Epidermal melanocyte (primary cell): ENCODE results near the gene MACROD2.
"Not testable (repeated sequence)": the region's sequence is repeated elsewhere in the genome, so short reads cannot be mapped to it uniquely, and the experiment has no call there.

Source experiments
- DNase-seq: peaks from one replicate; pipeline ENCODE4 v3.0.0; 2011; ENCODE audit warnings: low spot score; ENCODE audit not compliant: insufficient read length

The MACROD2 gene

DNA sequence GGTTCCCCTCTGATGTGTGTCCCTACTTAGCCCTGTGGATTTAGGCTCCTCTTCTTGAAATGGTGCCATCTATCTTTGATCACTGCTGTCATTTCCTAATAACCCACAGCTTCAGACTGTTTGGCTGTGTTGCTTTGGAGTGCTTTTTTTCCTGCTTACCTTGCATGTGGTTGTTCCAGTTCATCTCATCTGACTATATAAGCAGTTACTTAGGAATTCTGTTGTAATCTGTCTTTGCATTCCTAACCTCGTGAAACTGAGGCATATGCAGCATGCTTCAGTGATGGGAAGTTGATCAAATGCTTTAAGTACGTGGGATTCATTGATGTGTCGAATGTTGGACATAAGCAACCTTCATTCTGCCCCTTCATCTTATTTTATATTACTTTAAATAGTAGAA lies 457.9 kb downstream of the MACROD2 start:
- DNase-seq, result no peak

DNA sequence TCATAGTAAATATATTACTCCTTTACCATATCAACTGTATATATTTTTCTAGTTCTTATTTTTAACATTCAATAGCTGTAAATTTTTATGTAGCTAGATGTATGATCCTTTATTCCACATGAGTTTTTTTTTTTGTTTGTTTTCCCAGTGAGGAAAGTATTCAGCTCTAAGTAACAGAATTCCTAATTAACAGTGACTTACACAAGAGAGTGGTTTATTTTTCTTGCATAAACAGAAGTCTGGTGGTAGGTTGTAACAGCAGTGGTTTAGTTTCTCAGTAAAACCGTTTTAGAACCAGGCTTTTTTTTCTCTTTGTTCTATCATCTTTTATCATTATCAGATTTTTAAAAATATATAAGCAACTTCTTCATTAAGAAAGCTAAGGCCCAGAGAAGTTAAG lies 459.0 kb downstream of the MACROD2 start:
- DNase-seq, result no peak

DNA sequence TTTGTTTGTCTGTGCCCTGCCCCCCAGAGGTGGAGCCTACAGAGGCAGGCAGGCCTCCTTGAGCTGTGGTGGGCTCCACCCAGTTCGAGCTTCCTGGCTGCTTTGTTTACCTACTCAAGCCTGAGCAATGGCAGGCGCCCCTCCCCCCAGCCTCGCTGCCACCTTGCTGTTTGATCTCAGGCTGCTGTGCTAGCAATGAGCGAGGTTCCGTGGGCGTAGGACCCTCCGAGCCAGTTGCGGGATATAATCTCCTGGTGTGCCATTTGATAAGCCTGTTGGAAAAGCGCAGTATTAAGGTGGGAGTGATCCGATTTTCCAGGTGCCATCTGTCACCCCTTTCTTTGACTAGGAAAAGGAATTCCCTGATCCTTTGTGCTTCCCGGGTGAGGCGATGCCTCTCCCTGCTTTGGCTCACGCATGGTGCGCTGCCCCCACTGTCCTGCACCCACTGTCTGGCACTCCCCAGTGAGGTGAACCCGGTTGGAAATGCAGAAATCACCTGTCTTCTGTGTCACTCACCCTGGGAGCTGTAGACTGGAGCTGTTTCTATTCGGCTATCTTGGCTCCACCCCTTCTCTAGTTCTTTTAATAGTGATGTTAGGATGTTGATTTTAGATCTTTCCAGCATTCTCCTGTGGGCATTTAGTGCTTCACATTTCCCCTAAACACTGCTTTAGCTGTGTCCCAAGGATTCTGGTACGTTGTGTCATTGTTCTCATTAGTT lies 471.9 kb downstream of the MACROD2 start:
- not testable (repeated sequence) for DNase-seq

DNA sequence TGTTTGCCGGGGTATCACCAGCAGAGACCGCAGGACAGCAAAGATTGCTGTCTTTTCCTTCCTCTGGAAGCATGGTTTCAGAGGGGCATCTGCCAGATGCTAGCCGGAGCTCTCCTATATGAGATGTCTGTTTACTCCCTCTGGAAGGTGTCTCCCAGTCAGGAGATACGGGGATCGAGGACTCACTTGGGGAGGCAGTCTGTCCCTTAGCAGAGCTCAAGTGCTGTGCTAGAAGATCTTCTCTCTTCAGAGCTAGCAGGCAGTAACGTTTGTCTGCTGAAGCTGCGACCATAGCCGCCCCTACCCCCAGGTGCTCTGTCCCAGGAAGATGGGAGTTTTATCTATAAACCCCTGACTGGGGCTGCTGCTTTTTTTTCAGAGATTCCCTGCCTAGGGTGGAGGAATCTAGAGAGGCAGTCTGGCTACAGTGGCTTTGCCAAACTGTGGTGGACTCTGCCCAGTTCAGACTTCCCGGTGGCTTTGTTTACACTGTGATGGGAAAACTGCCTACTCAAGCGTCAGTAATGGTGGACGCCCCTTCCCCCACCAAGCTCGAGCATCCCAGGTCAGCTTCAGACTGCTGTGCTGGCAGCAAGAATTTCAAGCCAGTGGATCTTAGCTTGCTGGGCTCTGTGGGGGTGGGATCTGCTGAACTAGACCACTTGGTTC lies 475.0 kb downstream of the MACROD2 start:
- DNase-seq, result no peak

DNA sequence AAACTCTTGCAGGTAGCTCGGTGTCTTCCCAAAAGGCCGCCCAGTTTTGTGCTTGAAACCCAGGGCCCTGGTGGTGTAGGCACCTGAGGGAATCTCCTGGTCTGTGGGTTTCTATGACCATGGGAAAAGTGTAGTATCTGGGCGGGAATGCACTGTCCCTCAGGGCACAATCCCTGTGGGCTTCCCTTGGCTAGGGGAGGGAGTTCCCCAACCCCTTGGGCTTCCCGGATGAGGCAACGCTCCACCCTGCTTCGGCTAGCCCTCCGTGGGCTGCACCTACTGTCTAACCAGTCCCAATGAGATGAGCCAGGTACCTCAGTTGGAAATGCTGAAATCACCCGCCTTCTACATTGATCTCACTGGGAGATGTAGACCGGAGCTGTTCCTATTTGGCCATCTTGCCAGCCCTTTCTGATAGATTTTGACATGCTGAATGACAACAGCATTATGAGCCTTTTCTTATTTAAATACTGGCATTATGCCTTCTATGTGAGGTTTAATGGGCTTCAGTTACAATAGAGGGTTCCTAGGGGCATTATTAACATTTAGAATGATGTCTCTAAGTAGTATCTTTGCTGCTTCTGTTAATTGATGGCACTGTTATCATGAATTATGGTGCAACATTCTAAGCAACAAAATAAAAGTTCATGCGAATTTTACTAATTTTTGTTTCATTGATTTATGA lies 475.8 kb downstream of the MACROD2 start:
- no peak for DNase-seq

DNA sequence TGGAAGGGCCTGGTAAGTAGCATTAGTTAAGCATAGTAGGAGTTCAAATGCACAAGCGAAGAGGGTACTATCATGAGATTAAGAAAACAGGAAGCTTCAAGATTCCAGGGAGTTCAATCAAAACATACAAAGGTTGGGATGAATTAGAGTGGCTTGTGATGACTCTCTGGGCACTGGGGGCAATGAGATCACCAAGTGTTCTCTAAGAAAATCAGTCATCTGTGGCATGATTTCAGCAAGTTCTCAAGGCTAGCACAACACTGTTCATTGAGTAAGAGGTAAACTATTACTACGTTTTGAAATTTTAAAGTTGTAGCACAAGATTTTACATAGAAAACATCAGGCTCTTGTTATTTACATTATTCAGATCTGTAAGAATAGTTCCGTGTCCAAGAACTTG lies 481.8 kb downstream of the MACROD2 start:
- no peak for DNase-seq

DNA sequence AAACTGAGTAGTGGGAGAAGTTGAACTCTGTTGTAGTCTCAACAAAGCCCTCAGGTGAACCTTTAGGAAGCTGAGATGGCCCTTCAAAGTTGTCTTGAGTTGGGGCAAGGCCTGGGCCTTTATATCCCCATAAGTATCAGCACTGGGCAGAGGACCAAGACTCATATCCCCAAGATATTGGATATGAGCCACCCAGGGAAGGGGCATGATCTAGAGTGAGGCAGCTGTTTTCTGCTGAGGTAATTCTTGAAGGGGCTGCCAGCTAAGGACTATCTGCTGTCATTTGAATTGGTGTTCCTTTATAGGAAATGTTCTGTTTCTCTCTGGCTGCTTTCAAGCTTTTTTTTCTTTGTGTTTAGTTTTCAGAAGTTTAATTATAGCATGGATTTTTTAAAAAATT lies 482.8 kb downstream of the MACROD2 start:
- no peak for DNase-seq

DNA sequence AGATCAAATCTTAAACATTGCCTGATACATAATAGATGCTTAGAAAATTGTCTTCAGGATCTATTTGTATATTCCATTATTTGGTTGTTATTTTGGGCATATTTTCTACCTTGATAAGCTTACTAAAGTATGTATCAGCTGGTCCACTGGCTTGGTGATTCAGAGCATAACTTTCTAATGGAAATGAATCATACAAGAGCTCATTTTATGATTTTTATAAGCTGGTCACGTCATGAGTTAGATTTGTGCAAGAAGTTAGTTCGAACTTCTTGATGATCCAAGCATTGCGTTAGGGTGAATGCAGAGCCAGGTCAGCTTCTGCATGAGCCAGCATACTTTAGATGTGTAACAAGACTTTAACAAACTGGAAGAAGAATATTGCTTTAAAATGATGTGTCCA lies 486.5 kb downstream of the MACROD2 start:
- DNase-seq, result no peak

DNA sequence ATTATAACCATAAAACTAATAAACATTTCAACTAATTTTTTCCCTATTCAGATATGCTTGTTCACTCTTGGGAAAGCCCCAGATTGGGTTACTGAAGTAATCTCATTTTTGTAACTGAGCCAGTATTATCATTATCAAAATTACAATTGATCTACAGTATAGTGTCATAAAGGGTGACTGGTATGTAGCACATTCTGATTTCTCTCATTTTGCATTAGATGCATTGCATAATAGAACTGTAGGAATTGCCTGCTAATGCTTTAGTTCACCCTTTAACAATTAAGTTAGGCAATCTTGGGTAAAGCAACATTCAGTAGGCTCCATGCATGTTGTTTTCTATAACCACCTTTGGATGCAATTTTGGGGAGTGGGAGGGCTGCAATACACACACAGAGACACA lies 492.9 kb downstream of the MACROD2 start:
- DNase-seq, result no peak

DNA sequence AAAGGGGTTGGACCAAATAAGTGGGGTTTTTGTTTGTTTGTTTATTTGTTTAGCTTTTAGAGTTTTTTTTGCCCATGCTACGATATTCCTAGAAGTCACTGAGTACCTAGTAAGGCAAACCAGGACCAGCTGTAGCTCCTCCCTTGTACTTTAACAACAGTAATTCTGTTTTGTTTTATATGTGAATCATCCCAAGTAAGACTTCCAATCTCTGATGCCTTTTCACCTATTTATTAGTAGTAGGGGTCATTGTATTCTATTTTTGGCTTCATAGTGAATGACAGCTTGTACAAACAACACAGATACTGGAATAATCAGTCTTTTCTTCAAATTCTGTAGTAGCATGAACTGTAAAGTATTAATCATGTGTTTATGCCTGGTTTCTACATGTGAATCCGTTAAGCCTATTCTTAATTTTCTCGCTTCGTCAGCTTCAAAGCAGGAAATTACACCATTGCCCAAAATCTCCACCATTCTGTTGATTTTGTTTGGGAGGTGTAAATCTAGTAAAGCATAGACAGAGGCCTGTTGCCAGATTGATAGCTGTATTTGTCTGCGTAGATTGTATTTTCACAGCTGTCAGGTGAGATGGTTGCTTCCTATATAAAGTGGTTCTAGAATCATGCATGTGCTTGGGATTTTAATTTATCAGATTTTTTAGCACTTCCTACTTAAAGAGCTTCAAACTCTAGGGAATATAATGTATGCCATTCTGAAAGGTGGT lies 493.6 kb downstream of the MACROD2 start:
- DNase-seq, result no peak

DNA sequence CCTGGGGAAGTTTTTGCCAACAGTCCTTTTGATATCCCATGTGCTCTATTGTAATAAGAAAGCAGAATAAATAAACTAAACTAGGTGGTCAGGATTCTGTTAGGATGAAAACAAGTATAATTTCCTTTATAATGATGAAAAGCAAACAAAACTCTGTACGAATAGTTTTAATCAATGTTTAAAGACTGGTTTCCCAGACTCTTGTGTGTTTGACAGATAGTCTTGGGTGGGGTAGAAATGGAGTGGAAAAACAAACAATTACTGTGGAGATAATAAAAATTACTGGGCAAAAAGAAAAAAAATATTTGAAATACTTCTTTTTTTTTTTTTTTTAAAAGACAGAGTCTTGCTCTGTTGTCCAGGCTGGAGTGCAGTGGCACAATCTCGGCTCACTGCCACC lies 494.2 kb downstream of the MACROD2 start:
- no peak for DNase-seq

DNA sequence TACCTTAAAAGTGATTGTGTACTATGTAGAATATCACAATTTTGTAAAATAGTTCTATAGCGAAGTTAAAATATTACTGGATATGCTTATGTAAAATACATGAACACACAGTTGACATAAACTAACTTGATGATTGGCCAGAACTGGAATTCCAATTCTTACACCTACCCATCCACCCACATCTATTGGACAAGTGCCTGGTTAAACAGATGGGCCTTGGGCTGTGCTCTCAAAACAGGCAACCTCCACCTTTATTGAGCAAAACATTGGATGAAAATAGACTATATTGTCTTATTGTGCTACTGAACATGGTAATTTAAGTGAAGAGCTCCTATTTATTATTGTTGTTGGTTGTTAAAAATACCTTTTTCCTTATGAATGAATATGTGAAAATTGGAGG lies 496.1 kb downstream of the MACROD2 start:
- DNase-seq, result no peak

DNA sequence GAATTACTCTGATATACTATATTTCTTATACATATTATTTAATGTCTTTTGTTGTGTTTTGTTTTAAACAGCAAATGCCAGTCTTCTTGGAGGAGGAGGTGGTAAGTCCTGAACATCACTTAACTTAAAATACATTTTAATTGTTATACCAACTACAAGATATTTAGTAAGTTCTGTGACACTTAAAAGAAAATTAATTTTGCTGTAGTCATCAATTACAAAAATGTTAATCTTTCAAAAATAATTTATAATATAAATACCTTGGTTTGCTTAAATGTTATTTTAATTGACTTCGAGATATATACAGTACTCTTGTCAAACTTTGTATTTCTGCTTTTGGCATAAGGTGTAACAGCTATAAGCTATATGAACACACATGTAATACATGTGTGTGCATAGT lies 498.1 kb downstream of the MACROD2 start:
- no peak for DNase-seq

DNA sequence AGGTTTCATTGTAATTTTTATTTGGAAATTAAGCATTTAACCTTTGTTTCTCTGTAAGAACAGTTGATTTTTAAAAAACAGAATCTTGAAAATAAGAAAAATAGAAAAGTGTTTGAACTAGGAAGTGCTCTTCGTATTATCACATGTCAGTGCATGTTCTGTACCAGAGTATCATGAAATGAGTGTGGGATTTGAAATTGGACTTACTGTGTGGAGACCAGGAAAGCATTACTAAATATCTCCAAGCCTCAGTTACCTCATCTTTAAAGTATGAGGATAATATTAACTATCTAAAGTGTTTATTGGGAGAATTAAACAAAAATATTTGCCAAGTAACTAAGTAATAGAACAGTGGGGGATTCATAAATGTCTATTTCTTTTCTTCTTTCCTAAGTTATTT lies 499.0 kb downstream of the MACROD2 start:
- no peak for DNase-seq

DNA sequence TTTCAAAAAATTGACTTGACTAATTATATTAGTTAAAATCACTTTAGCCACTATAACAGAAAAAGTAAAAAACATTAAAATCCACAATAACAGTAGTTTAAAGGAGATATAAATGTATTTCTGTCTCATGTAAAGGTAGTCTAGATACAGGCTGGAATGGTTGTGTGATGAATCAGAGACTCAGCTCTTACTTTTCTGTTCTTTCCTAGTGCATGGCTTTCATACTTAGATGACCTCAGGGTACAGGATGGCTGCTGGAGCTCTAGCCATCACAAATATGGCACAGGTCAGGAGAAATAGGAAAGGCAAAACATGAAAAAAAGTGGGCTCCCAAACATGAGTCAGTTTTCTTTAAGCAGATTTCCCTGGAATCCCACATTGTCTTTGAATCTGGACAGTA lies 499.8 kb downstream of the MACROD2 start:
- DNase-seq, result no peak

DNA sequence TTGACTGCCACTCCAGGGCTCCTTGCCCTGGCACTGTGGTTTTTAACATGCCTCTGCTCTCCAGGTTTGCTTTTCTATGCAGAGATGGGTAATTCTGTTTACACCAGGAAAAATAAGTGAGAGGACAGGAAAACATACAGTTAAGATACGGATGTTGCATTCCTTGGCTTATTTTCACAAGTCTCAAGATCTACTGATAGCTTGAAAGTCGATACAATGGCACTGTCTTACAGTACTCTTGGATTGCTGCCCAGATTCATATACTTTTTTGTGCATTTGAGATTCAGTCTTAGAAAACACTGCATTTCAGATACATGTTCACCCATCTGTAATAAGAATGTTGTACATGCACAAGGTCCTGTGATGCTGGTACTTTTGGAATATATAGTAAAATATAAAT lies 501.7 kb downstream of the MACROD2 start:
- no peak for DNase-seq

DNA sequence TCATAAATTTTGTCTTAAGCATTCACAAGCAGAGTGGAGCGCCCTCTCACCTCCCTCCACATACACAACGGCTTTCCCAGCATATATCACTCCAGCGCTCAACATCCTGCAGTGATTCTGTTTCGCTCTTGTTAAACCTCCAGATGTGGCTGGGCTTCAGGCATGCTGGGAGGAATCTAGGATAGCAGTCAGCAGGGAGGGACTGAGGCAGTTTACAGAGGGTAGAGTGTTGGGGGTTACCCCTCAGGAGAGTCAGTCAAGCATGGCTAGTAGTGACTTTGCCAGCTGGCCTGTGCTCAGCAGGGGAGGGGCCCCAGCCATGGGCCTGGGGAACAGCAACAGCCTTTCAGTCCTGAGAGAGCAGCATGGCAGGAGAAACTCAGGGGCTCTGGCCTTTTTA lies 503.5 kb downstream of the MACROD2 start:
- no peak for DNase-seq

DNA sequence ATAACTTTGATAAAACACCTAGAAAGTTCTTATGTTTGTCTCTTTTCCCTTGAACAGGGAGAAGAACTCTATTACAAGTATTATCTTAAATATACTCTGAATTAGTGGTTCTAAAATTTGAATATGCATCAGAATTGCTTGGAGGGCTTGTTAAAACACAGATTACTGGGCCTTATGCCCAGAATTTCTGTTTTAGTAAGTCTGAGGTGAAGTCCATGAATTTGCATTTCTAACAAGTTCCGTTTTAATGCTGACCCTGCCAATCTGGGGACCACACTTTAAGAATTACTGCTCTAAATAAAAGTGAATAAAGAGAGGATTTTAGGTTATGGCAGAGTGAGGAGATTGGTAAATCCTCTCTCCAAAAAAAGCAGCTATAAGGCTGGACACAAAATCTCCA lies 510.2 kb downstream of the MACROD2 start:
- no peak for DNase-seq

DNA sequence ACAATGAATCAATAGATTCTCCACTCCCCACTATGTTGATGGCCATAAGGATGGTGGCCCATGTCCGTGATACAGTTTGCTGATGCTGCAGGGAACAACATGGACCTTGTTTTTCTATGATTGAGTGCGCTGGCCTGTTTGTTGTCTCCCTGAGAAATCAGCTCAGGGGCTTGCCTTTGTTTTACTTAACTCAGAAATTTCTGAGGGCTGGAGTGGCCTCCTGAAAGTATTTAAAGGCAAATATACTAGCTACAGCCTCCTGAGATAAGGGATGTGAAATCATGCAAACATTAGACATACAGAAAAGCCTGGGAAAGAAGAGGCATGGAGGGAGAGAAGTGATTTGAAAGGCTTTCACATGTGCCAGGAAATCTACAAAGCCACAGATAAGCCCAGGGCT lies 512.4 kb downstream of the MACROD2 start:
- no peak for DNase-seq

DNA sequence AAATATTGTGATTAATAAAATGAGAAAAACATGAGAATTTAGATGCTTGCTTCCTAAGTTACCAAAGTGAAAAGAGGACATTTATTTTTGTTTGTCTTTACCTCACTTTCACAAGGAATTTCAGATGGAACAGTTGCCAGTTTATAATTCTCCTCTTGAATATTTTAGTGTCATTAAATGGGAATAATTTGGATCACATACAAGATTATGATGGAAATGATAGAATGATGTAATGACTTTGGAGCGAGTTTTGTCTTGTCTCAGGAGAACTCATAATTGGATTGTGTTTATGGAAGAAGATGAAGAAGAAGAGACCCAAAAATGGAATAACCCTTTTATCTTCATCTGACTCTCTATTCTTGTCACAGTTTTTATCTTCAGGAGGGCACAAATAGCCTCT lies 515.0 kb downstream of the MACROD2 start:
- DNase-seq, result no peak

DNA sequence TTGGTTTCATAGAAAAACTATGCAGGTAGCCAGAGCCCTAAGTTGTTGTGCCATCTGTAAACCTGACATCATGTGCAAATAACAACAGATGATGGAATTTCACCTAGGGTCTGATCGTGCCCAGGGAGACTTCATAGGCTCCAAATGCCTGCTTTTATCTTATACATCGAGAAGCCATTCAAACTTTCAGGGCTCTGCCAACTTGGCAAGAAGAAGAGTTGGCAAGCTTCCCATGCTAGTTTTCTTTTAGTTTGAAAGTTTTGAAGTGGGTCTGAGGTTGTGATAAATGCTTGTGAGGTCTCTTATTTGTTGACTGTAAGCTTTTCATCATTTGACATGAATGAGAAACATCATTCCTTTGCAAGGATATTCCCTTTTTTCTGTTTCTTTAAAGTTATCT lies 517.5 kb downstream of the MACROD2 start:
- no peak for DNase-seq

DNA sequence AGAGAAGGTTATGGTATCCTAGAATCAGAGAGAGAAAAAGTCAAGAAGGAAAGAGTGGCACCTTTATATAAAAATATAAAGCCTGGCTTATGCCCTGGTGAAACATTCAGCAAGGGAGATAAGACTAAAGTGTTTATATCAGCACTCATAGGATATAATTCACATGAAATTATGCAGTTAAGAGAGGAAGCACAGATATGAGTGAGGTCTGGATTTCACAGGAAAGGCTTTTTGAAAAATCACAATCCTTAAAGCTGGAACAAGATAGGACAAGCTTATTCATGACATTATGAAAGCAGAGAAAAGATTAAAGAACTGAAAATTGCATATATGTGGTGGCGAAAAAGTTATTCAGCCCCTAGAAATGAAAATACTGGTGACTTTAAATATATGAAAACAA lies 523.3 kb downstream of the MACROD2 start:
- DNase-seq, result no peak
